Astrocyte of the cerebellum (primary cell): Measurements from ENCODE around the gene CTXND2.
"Not testable (repeated sequence)": the region's sequence is repeated elsewhere in the genome, so short reads cannot be mapped to it uniquely, and the experiment has no call there.

Experiments
- DNase-seq: peaks from one replicate; pipeline ENCODE4 v3.0.0-alpha.2; 2011; ENCODE audit warnings: low read depth
- H3K4me3 ChIP-seq: 2 replicates; pipeline ENCODE4 v1.5.1; 2011; ENCODE audit warnings: mild to moderate bottlenecking, low read depth, low read length, moderate library complexity
- CTCF ChIP-seq: IDR thresholded peaks from 2 replicates; pipeline ENCODE4 v1.5.1; 2012; ENCODE audit warnings: low read length, low read depth, moderate library complexity, mild to moderate bottlenecking; ENCODE audit errors: missing control alignments
- in situ Hi-C: cut with HindIII; loops from 2 replicates; pipeline ENCODE4 v1.10.0; 2017; ENCODE audit warnings: low sequenced_read_pairs

CTXND2 gene

DNA sequence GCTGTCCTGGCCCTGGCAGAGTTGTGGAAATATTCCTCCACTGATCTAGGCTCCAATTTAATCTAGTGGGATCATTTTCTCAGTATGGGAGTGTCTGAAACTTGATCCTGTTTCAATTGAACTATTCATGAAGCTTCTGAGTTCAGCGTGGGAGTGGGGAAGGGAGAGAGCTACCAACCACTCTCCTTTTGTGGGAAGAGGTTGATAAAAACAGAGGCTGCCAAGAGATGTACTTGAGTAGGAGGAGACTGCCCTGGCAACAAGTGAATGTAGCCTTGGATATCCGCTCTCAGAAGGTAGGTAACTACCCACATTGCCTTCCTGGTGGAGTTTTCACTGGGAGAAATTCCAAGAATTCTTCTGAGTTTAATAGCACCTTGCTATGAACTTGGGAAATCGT lies at the start of gene CTXND2:
CTXND2 (plus strand) TSS at position 119 of the 400 bp plus-strand sequence. CDS start 25,179 bp downstream, outside the sequence.
- in situ Hi-C loops: no loop called here
- no peak for TF ChIP-seq CTCF
- DNase-seq: no peak
- no peak within 1 kb of the TSS for H3K4me3 ChIP-seq

DNA sequence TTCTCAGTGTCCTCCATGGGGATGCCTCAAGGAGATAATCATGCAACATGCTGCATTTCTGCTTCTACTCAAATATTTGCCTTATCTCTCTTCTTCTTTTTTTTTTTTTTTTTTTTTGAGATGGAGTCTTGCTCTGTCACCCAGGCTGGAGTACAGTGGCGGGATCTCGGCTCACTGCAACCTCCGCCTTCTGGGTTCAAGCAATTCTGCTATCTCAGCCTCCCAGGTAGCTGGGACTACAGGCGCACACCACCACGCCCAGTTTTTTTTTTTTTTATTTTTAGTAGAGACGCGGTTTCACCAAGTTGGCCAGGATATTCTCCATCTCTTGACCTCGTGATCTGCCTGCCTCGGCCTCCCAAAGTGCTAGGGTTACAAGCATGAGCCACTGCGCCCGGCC lies 46.1 kb upstream of the CTXND2 start:
- H3K4me3 ChIP-seq, DNase-seq, in situ Hi-C loops: not testable (repeated sequence)

DNA sequence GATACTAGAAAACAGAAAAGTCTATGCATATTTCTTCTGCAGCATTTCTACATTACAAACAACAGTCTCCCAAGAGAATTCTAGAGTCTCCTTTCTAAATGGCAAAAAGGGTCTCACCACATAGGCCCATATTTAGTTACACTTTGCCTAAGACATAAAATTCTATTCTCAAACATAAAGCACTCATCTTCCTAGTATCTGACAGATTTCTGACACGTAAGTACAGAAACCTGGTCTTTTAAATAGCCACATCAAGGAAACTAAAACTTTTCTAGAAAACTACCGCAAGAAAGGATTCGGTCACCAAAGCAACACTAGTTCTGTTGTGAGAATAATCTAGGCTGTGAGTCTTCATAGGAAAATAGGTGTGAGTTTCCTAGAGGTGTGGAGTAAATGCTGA lies 45.3 kb upstream of the CTXND2 start:
- H3K4me3 ChIP-seq: no peak overlapping the region
- no peak for DNase-seq
- in situ Hi-C loops: no loop called here
- TF ChIP-seq CTCF: no peak

GRCh38 chr1:150842343-150842742 lies 44.6 kb upstream of the CTXND2 start:
- DNase-seq: no peak
- no peak overlapping the region for H3K4me3 ChIP-seq
- TF ChIP-seq CTCF: no peak
- in situ Hi-C loops: no loop called here

DNA sequence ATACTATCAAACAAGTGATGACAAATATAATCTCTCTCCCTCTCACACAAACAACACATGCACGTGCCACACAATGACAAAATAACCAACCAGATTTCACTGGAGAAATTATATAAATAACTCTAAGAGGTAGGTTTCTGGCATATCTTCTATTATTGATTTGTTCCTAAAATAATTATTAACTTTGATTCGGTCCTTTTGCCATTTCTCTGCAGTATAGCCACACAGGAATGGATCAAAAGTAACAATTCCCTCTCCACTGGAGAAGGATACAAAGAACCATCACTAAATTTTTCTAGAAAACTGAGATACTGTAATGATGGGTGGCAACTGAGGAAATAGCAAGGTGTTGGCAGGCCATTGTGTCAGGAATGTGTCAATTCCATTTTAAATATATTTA lies 44.0 kb upstream of the CTXND2 start:
- no peak for TF ChIP-seq CTCF
- in situ Hi-C loops: no loop called here
- DNase-seq: no peak
- no peak overlapping the region for H3K4me3 ChIP-seq

DNA sequence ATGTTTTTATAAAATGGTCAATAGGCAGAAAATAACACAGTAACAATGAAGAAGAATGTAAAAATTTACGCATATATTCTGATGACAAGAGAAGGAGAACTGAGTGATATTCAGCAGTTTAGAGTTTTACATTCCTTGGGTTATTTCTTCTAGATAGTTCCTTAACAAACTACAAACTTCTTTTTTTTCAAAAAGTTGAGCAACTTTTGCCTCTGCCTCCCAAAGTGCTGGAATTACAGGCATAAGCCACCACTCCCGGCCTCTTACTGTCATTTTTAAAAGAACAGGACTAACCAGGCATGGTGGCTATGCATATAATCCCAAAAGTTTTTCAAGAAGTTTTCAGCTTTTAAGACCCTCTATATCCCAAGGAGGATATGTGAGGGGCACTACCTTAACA lies 43.5 kb upstream of the CTXND2 start:
- H3K4me3 ChIP-seq: no peak overlapping the region
- no peak for DNase-seq
- in situ Hi-C loops: no loop called here
- no peak for TF ChIP-seq CTCF

DNA sequence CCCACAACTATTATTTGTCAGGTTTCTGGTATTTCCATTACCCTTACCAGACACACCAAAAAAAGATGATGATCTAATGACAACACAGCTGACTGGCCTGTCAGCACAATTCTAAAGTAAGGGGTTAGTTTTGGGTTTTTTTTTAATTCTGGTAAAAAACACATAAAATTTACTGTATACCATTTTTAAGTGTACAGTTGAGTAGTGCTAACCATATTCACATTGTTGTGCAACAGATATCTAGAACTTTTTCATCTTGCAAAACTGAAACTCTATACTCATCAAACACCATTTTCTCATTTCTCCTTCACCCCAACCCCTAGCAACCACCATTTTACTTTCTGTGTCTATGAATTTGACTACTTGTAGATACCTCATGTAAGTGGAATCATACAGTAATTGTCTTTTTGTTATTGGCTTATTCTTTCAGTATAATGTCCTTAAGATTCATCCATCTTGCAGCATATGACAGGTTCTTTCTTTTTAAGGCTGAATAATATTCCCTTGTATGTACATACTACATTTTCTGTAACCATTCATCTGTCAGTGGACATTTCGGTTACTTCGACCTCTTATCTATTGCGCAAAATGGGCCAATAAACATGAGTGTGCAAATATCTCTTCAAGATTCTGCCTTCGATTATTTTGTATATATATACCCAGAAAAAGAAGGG lies 40.3 kb upstream of the CTXND2 start:
- H3K4me3 ChIP-seq: no peak overlapping the region
- in situ Hi-C loops: no loop called here
- no peak for TF ChIP-seq CTCF
- no peak for DNase-seq

DNA sequence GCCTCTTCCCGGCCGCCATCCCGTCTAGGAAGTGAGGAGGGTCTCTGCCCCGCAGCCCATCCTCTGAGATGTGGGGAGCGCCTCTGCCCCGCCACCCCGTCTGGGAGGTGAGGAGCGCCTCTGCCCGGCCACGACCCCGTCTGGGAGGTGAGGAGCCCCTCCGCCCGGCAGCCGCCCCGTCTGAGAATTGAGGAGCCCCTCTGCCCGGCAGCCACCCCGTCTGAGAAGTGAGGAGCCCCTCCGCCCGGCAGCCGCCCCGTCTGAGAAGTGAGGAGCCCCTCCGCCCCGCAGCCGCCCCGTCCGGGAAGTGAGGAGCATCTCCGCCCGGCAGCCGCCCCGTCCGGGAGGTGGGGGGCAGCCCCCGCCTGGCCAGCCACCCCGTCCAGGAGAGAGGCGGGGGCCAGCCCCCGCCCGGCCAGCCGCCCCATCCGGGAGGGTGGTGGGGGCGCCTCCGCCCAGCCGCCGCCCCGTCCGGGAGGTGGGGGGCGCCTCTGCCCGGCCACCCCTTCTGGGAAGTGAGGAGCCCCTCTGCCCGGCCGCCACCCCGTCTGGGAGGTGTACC lies 36.1 kb upstream of the CTXND2 start:
- in situ Hi-C loops, DNase-seq, H3K4me3 ChIP-seq: not testable (repeated sequence)

GRCh38 chr1:150852734-150853133 lies 34.2 kb upstream of the CTXND2 start:
- in situ Hi-C loops, DNase-seq, H3K4me3 ChIP-seq: not testable (repeated sequence)
